Stimulated activated CD4-positive, alpha-beta T cell treated with anti-CD3 and anti-CD28 coated beads, Interleukin-4, amount 100 ng/mL, for 24 hours (primary cell): ENCODE results near the gene CATSPER2.
"Not testable (repeated sequence)": the region's sequence is repeated elsewhere in the genome, so short reads cannot be mapped to it uniquely, and the experiment has no call there.

Experiments
- DNase-seq: peaks from one replicate; pipeline ENCODE4 v3.0.0-alpha.2; 2020

The CATSPER2 gene

GRCh38 chr15:43648649-43649429 lies at the start of gene CATSPER2:
Gene CATSPER2 (minus strand): TSS chr15:43648844. CDS start chr15:43648061, 783 bp downstream.
- DNase-seq = no peak

- DNase-seq = not testable (repeated sequence)
Measured at GRCh38 chr15:43693148-43694022, 44.7 kb upstream of the CATSPER2 start, which contains the start of gene CKMT1A. Gene CKMT1A (plus strand): TSS chr15:43693859. CDS start chr15:43694051, 192 bp downstream.

GRCh38 chr15:43692679-43693078 lies 44.0 kb upstream of the CATSPER2 start:
- not testable (repeated sequence) for DNase-seq

- not testable (repeated sequence) for DNase-seq
Measured at GRCh38 chr15:43689604-43690301, 41.1 kb upstream of the CATSPER2 start.

DNA sequence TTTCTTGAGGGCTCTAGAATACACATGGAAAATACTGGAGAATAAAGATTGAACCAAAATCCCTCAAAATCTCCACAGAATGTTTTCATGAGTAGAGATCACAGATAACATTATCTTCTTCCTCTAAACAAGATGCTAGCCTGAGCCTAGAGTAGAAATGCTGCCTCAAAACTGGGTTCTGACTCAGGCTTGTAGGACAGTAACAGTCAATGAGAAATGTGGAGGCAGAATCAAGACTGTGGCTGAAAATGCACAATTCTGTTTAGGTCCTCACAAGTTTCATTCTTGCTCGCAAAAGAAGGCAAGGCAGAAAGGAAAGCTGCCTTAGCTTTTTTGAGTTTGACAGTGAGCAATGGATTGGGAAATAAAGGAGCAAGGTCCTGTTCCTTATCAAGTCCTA lies 25.5 kb upstream of the CATSPER2 start:
- DNase-seq = not testable (repeated sequence)

- not testable (repeated sequence) for DNase-seq
Measured at GRCh38 chr15:43666177-43666576, 17.5 kb upstream of the CATSPER2 start.

GRCh38 chr15:43663333-43663732 lies 14.7 kb upstream of the CATSPER2 start:
- DNase-seq = not testable (repeated sequence)

DNA sequence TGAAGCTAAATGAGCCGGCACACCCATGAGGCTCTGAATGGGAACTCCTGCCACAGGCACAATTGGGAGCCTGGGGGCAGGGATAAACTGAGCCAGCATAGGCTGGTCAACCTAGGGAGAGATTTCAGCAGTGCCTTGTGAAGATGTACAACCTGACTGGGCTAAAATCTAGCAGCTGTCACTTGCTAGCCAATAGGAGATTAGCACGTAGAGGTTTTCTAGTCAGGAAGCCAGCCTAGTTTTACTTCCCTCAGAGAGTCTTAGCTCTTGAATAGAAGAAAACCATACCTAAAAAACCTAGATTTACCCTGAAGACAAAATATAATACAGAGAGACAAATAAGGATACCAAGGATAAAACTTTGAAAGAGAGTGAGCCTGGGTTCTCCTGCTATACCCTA lies 13.6 kb upstream of the CATSPER2 start:
- not testable (repeated sequence) for DNase-seq

GRCh38 chr15:43659727-43660126 lies 11.1 kb upstream of the CATSPER2 start:
- not testable (repeated sequence) for DNase-seq

- DNase-seq = not testable (repeated sequence)
Measured at GRCh38 chr15:43649430-43649926, 834 bp upstream of the CATSPER2 start.

DNA sequence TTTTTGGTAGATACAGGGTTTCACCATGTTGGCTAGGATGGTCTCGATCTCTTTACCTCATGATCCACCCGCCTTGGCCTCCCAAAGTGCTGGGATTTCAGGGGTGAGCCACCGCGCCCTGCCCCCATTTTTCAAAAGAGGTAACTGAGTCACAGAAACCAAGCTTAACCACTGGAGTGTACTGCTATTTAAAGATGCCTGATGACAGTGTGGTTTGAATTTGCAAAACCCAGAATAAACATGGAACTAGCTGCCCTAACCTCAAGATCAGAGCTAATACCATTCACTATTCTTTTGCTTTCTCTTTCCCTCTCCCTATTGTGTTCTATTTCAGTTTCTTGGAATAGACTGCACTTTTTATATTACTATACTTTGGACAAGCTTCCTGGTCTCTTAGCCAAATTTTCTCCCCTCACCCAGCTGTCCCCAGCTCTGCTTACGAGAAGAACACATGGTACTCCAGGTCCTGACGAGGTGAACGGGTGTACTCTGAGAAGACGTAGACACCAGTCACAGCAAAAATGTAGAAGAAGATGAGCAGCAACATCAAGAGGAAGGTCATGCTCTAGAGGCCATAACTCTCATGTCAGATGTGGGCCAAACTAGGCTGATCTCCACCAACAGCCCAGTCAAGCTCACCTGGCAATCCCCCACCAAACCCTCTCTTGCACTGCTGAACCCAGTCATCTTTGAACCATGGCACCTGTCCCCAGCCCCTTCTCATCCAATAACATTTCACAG lies 10.0 kb downstream of the CATSPER2 start:
- DNase-seq = not testable (repeated sequence)

DNA sequence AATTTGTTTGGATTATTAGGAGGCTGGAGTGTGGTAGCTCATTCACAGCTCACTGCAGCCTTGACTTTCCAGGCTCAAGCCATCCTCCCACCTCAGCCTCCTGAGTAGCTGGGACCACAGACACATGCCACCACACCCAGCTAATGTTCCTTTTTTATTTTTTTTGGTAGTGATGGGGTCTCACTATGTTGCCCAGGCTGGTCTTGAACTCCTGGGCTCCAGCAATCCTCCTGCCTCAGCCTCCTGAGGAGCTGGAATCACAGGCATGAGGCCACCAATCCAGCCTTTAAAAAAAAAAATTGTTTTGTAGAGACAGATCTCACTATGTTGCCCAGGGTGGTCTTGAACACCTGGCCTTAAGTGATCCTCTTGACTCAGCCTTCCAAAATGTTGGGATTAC lies 21.7 kb downstream of the CATSPER2 start:
- not testable (repeated sequence) for DNase-seq

GRCh38 chr15:43625106-43625505 lies 23.5 kb downstream of the CATSPER2 start:
- DNase-seq = no peak

DNA sequence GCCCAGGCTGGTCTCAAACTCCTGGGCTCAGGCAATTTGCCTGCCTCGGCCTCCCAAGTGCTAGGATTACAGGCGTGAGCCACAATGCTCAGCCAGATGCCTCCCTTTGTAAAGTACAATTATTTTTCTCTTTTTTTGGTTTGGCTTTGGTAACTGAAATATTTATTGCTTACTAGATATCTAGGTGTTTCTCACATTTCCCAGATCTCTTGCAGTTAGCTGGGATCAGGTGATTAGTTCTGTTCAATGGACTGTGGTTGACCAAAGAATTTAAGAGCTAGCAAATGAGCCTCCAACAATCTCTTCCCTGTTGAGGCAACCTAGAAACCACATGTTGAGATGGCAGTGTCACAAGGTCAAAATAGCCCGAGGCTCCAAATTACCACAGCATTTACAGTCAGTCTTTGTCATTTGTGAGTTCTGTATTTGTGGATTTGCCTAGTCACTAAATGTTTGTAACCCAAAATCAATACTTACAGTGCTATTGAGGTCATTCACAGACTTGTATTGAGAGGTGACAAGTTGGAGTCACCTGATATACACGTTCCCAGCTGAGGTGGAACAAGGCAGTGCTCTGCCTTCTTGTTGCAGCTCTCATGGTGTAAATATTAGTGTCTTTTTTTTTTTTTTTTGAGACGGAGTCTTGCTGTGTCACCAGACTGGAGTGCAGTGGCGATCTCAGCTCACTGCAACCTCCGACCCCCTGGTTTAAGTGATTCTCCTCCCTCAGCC lies 26.4 kb downstream of the CATSPER2 start:
- not testable (repeated sequence) for DNase-seq

GRCh38 chr15:43618700-43619099 lies 29.9 kb downstream of the CATSPER2 start, which contains the start of gene STRC:
Gene STRC (minus strand): TSS chr15:43618800. CDS start chr15:43618722, 78 bp downstream.
- not testable (repeated sequence) for DNase-seq

DNA sequence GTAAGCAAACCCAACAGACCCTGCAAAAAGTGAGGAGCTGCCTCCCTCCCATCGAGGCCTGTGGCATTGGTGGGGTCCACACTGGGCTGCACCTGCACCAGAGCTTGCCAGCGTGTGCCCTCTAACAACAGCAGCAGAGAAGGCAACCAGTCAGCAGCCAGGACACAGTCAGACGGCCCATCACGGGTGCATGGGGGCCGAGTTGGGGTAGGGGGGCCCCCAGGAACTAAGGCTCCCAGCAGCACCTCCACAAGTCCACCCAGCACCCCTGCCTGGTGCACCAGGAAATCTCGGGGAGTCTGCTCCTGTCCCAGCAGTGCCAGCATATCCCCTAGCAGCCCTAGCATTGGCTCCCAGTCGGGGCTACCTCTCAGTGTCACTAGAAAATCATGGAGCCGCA lies 30.9 kb downstream of the CATSPER2 start:
- not testable (repeated sequence) for DNase-seq

DNA sequence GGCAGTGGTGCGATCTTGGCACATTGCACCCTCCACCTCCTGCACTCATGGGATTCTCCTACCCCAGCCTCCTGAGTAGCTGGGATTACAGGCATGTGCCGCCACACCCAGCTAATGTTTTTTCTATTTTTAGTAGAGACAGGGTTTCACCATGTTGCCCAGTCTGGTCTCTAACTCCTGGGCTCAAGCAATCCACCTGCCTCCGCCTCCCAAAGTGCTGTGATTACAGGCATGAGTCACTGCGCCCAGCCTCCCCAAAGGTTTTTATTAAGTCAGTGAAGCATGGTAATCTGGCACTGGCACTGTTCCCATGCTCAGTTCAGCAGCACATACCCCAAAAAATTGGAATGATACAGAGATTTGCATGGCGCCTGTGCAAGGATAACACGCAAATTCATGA lies 46.4 kb downstream of the CATSPER2 start:
- not testable (repeated sequence) for DNase-seq

DNA sequence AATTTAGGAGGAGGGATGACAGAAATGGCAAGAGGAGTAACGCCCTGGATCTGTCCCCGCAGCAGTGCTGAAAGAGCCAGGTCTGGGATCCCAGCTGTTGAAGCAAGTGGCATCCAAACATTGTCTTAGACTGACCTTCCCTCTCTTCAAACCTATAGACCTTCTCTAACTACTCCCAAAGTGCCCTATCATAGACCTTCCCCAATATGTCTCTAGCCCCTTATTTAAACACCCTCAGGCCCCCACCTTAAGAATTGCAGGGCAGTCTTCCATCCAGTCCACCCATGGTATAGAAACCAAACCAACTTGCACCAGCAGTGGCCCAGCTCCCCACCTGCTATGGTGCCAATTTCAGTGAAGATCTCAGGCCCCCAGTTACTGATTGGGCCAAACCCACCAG lies 48.4 kb downstream of the CATSPER2 start:
- not testable (repeated sequence) for DNase-seq

- DNase-seq = not testable (repeated sequence)
Measured at GRCh38 chr15:43599131-43599530, 49.5 kb downstream of the CATSPER2 start.

DNA sequence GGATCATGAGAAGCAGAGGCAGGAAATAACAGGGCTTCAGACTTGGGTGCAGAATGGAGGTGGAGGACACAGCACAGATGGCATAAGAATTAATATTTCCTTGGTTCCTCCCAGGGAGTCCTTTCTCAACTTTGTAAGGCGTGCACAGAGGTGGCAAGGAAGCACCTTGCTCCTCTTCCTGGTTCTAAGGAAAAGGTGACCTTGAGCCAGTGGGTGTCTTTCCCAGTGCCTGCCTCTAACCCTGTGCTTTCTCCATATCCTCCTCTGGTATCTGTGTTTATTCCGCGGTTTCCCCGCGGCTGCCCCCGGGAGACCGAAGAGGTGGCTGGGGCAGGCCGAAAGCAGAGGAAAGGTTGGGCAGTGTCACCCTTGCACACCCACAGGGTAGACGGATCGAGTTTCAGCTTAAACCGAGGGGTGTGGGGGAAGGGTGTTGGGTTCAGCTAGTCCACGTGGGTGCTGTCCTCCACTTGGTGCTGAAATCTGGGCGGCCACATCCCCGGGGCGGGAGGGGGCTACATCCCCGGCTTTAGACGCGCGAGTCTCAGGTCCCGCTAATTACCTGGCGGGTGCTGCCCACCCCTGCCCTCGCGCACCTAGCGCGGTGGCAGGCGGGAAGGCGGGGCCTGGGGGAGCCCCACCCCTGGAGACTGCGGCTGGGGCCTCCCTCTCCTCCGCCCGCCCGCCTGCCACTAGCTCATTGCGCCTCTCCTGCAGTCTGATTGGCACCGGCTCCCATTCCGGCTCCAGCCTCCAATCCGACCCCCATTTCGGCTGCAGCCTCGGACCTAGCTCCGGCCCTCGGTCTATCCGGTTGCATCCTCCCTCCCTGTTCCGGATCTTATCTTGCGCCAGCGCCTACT lies 55.1 kb downstream of the CATSPER2 start, which contains the start of gene CKMT1B:
Gene CKMT1B, plus strand, starts transcription at position 700 of the 863 bp plus-strand sequence. CDS start 192 bp downstream, outside the sequence.
- not testable (repeated sequence) for DNase-seq
